Kidney (tissue), 14 donors: Measurements from ENCODE around the gene GRID1. TPM values are rescaled to one million over a fixed set of nuclear protein-coding genes. Genes with fewer than 3 reads are reported as not detected.

Source experiments
- DNase-seq, 5 donors: peaks; one replicate each; pipeline ENCODE4 v3.0.0-alpha.2; 2013 to 2020
- FAIRE-seq: peaks from 2 replicates; lab custom pipeline; 2012; peaks lifted over from hg19 to GRCh38; lab: Jason Lieb, UNC
- H3K27ac ChIP-seq, 2 donors: one replicate each; pipeline ENCODE4 v1.7.0; 2013; ENCODE audit warnings: low read depth in 2 of 2, low read length in 2 of 2, inconsistent platforms in 1 of 2
- H3K27me3 ChIP-seq: one replicate; pipeline ENCODE4 v1.7.1; 2013; ENCODE audit warnings: low read length, inconsistent platforms; ENCODE audit not compliant: control insufficient read depth, insufficient read depth
- H3K36me3 ChIP-seq, 3 donors: one replicate each; pipeline versions ENCODE4 v1.7.0 to v1.7.1; 2013; ENCODE audit warnings: low read length in 3 of 3, control low read depth in 1 of 3, inconsistent platforms in 1 of 3; ENCODE audit not compliant: insufficient read depth in 3 of 3, control insufficient read depth in 2 of 3
- H3K4me1 ChIP-seq, 3 donors: one replicate each; pipeline versions ENCODE4 v1.7.0 to v1.7.1; 2013; ENCODE audit warnings: low read length in 3 of 3, inconsistent platforms in 1 of 3, low read depth in 1 of 3; ENCODE audit not compliant: control insufficient read depth in 2 of 3, insufficient read depth in 2 of 3
- H3K4me3 ChIP-seq, 3 donors: one replicate each; pipeline versions ENCODE4 v1.7.0 to v1.8.1; 2013; ENCODE audit warnings: low read length in 3 of 3, control low read depth in 1 of 3, inconsistent platforms in 1 of 3
- H3K9ac ChIP-seq, 3 donors: one replicate each; pipeline versions ENCODE4 v1.7.0 to v1.7.1; 2013; ENCODE audit warnings: low read length in 3 of 3, control low read depth in 1 of 3, inconsistent platforms in 1 of 3
- H3K9me3 ChIP-seq, 3 donors: one replicate each; pipeline versions ENCODE4 v1.7.0 to v1.7.1; 2013; ENCODE audit warnings: low read length in 3 of 3, control low read depth in 1 of 3, inconsistent platforms in 1 of 3; ENCODE audit not compliant: control insufficient read depth in 2 of 3, insufficient read depth in 1 of 3
- CTCF ChIP-seq: IDR thresholded peaks from 3 replicates; pipeline ENCODE4 v1.5.1; 2012; ENCODE audit warnings: mild to moderate bottlenecking, moderate library complexity, borderline replicate concordance; ENCODE audit not compliant: insufficient read depth; ENCODE audit errors: extremely low read depth
- intact Hi-C: fragments of 100-400 bp; cut with DNase I; formaldehyde crosslinking; loops from one replicate; pipeline ENCODE4 v1.11.1; 2022
- polyA plus RNA-seq: library from polyadenylated mRNA; stranded (reverse); fragments of 350-450 nt; fragmentation: Illumina TruSeq; extraction: RNeasy Lipid Tissue Mini Kit (QIAGEN cat#74804); gene quantifications from one replicate; pipeline ENCODE4 v1.2.3, GENCODE V29; 2014; ENCODE audit warnings: low read depth, low replicate concordance; ENCODE audit not compliant: insufficient read depth
- total RNA-seq: library from RNA; stranded (reverse); fragmentation: NEBNext Ultra II Directional; extraction: Animal tissue kit (Norgen Biotek cat#: 25700); gene quantifications from one replicate; pipeline ENCODE4 v1.2.1, GENCODE V29; 2021
- donor health status: control.
- donor health status: control.
- donor health status: control.
- donor health status: control.
- donor health status: control.
- donor health status: DM: yes; HTN: yes; CAD: no.
- donor health status: Normal renal cell carcinoma (clear cell type).

The GRID1 gene
- total and polyA plus RNA-seq, 2 donors from 2014 or later: 0.37 to 1.4 TPM

DNA sequence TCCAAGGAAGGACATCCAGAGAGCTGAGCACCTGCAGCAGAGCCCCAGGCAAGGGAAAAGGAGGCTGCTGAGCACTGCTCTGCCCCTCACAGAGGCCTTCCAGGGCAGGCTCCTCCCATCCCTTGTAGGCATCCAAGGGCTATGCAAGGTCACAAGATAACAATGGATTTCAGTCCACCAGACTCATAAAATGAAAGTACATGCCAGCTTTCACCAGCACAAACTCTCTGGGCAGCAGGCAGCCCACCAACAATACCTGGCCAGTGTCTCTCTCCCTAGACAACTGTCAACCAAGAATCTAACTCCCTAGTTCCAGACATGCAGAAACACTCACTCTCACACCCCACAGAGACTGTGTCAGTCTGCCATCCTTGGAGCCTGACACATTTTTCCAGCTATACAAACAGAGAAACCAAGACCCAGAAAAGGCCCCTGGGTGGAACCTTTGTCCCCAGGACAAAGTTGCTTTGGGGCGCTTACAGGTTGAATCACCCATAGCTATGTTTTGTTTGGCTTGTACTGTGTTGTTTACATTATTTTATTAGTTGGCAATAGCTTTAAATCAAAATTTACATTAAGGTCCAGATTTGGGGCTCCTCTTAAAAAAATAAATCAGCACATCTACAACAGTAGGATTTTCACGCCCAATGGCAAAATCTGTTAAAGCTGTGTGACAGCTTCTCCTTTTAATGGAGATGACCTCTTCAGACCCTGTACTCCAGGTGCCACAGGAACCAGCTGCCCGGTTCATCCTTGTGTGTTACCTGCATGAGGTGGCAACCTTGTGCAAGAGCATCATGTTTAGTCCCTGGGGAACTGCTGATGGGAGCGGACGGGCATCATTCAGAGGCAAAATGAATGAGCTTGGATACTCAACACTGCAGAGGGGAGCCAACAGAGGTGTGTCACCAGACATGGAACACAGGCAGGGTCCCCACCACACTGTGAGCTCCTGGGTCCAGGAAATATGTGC is 5.2 kb downstream of the GRID1 start:
- Histone ChIP-seq H3K36me3 (no peaks in the 10 kb centered on the region), H3K9ac (no peak overlapping the region), H3K27me3 (peaks cover 16% of the 10 kb centered on the region), H3K9me3 (no peaks in the 10 kb centered on the region), H3K4me1 (peaks cover 0 to 12% (median 0%) of the 10 kb centered on the region in 3 donors), H3K4me3 (no peak overlapping the region), H3K27ac (no peak overlapping the region)
- TF ChIP-seq CTCF: no peak
- intact Hi-C loops: no loop called here
- no peak for FAIRE-seq
- DNase-seq: peak in 3 of 5 donors; percentile 7 to 46 (median 24)

DNA sequence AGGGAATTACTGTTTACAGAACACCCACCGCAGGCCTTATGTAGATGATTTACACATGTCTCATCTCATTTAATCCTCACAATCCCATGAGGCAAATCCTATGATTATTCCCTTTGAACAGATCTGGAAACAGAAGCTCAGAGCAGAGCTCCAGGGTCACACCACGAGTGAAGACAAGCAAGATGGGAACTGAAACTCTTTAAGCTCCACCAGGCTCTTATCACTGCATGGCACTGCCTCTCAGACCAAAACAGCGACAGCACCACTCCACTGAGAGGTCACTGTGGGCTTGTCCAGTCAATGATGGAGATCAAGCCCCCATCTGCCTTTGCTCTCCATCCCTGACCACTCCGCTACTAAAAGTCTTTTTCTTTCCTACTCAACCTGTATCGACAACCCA is 5.9 kb downstream of the GRID1 start:
- Histone ChIP-seq H3K9me3 (no peaks in the 10 kb centered on the region), H3K36me3 (no peaks in the 10 kb centered on the region), H3K27ac (no peak overlapping the region), H3K4me3 (no peak overlapping the region), H3K4me1 (peaks cover 0 to 13% (median 0%) of the 10 kb centered on the region in 3 donors), H3K27me3 (peaks cover 15% of the 10 kb centered on the region), H3K9ac (no peak overlapping the region)
- TF ChIP-seq CTCF: no peak
- FAIRE-seq: no peak
- no peak for DNase-seq
- intact Hi-C loops: no loop called here

DNA sequence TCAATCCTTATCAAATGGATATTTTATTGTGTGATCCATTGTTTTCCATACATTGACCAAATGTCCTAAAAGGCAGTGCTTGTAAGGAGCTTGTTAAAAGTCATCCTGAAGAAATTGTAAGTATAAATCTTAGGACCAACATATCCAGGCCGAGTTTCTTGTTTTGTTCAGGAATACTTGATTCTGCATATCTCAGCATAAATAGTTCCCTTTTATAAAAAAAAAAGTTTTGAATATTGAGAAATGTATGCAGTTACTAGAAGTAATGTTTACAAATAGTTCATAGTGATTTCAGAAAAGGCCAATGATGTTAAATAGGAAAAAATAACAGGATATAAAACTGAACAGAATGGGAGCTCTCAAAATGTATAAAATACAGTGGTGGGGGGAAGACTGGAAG is 6.6 kb downstream of the GRID1 start:
- Histone ChIP-seq H3K9me3 (no peaks in the 10 kb centered on the region), H3K27me3 (peaks cover 12% of the 10 kb centered on the region), H3K9ac (no peak overlapping the region), H3K4me1 (peaks cover 0 to 10% (median 0%) of the 10 kb centered on the region in 3 donors), H3K36me3 (no peaks in the 10 kb centered on the region), H3K27ac (no peak overlapping the region), H3K4me3 (no peak overlapping the region)
- FAIRE-seq (no peak), DNase-seq (no peak)
- TF ChIP-seq CTCF: no peak
- intact Hi-C loops: no loop called here
